IPS-15b (cell line): Measurements from ENCODE around the gene WASHC2A.
"Not testable (repeated sequence)": the region's sequence is repeated elsewhere in the genome, so short reads cannot be mapped to it uniquely, and the experiment has no call there.

Experiments
- H3K27me3 ChIP-seq: one replicate; pipeline ENCODE4 v1.6.1; 2013; ENCODE audit warnings: low read length; ENCODE audit not compliant: control insufficient read depth, insufficient read depth
- H3K36me3 ChIP-seq: one replicate; pipeline ENCODE4 v1.6.1; 2013; ENCODE audit warnings: low read length; ENCODE audit not compliant: control insufficient read depth, insufficient read depth
- H3K4me1 ChIP-seq: one replicate; pipeline ENCODE4 v1.6.1; 2013; ENCODE audit warnings: mild to moderate bottlenecking, low read length; ENCODE audit not compliant: control insufficient read depth, insufficient read depth
- H3K4me3 ChIP-seq: one replicate; pipeline ENCODE4 v1.5.1; 2013; ENCODE audit warnings: low read depth, low read length
- H3K9ac ChIP-seq: one replicate; pipeline ENCODE4 v1.6.1; 2013; ENCODE audit warnings: low read depth, mild to moderate bottlenecking, low read length
- H3K9me3 ChIP-seq: one replicate; pipeline ENCODE4 v1.6.1; 2013; ENCODE audit warnings: mild to moderate bottlenecking, low read length; ENCODE audit not compliant: control insufficient read depth, insufficient read depth

Gene WASHC2A

DNA sequence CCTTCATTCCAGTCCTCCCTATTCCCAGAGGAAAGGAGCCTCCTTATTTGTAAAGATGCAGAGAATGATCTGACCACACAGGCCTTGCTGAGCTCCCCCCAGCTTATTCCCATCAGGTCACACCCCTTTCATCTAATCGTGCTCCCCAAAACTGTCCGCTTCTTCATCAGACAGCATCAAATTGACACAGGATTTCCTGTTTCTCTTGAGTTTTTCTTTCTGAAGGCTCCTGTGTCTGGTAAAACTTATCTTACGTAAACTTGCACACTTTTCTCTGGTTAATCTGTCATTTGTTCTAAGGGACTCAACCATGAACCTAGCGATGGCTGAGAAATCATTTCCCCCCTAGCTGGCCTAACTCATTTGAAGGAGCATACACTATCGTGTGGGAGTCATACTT, 20.2 kb upstream of the WASHC2A start:
- H3K4me3 ChIP-seq, H3K9ac ChIP-seq, H3K27me3 ChIP-seq, H3K9me3 ChIP-seq, H3K4me1 ChIP-seq, H3K36me3 ChIP-seq: not testable (repeated sequence)

GRCh38 chr10:50051995-50052660, 15.6 kb upstream of the WASHC2A start:
- H3K4me3 ChIP-seq: not testable (repeated sequence)

GRCh38 chr10:50052778-50053376, 14.9 kb upstream of the WASHC2A start:
- not testable (repeated sequence) for H3K4me3 ChIP-seq, H3K9me3 ChIP-seq, H3K36me3 ChIP-seq, H3K9ac ChIP-seq, H3K4me1 ChIP-seq, H3K27me3 ChIP-seq

More at GRCh38 chr10:50051995-50052660, 15.6 kb upstream of the WASHC2A start:
- H3K36me3 ChIP-seq, H3K27me3 ChIP-seq, H3K9me3 ChIP-seq, H3K9ac ChIP-seq, H3K4me1 ChIP-seq: not testable (repeated sequence)

DNA sequence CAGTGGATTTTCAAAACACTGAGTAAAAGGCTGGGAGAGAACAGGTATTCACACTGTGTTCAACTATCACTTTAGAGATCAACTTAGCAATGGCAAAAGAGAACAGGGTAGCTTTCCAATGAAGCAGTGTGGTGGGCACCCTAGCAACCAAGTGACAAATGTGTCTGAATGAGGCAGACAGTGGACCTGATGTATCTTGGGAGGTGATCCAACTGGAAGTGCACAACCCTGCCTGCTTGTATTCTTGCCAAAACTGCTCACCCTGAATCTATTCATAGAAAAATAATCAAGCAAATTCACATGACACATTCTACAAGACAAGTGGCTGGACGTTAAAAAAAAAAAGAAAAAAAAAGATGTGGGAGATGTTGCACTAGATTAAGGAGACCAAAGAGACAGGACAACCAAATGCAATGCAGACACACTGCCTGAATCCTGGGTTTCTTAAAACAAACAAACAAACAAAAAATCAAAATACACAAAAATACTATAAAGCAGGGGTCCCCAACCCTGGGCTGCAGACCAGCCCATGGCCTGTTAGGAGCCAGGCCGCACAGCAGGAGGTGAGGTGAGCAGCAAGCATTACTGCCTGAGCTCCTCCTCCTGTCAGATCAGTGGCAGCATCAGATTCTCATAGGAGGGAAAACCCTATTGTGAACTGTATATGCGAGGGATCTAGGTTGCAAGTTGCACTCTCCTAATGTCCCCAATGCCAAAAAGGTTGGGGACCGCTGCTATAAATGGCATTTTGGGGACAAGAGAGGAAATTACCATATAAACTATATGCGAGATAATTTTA, 12.1 kb upstream of the WASHC2A start:
- not testable (repeated sequence) for H3K4me1 ChIP-seq, H3K9ac ChIP-seq, H3K4me3 ChIP-seq, H3K9me3 ChIP-seq, H3K36me3 ChIP-seq, H3K27me3 ChIP-seq

GRCh38 chr10:50056654-50057053, 11.1 kb upstream of the WASHC2A start:
- H3K36me3 ChIP-seq, H3K9ac ChIP-seq, H3K27me3 ChIP-seq, H3K4me1 ChIP-seq, H3K9me3 ChIP-seq, H3K4me3 ChIP-seq: not testable (repeated sequence)

DNA sequence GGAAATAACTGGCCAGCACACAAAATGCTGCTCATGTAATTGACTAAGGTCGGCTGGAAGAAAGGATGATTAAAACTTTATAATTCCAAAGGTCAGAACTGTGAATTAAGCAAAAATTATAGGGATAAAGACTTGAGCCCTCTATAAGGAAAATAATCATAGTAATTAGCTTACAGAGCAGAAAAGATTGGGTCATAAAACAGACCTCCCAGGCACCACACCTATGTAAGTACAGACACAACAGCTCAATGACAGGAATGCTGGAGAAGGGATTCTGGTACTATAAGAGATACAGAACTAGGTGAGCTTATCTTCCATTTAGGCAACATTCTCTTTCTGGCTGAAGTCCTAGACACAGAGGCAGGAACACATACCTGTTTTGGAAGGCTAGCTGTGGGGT, 9.0 kb upstream of the WASHC2A start:
- not testable (repeated sequence) for H3K9me3 ChIP-seq

DNA sequence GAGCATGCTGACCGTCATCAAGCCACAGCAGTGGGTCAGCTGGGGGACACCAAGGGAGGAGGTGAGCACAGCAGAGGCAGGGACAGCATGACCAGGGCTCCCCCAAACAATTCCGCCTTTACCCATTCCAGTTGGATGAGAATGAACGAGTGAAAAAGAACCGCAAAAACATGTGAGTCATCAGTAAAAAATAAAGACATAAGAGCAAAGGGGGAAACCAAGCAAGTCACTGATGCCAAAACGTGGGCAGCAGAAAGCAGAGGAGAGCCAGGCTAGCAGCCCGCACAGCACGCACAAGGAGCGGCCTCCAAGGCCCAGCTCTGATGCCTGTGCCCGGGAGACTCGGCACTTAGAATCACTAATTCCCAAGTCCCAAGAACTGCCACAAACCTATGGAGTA, 7.8 kb upstream of the WASHC2A start:
- H3K27me3 ChIP-seq, H3K4me1 ChIP-seq, H3K9ac ChIP-seq, H3K36me3 ChIP-seq, H3K4me3 ChIP-seq, H3K9me3 ChIP-seq: not testable (repeated sequence)

More for the DNA sequence above, 9.0 kb upstream of the WASHC2A start:
- not testable (repeated sequence) for H3K4me1 ChIP-seq, H3K36me3 ChIP-seq, H3K9ac ChIP-seq, H3K4me3 ChIP-seq, H3K27me3 ChIP-seq

DNA sequence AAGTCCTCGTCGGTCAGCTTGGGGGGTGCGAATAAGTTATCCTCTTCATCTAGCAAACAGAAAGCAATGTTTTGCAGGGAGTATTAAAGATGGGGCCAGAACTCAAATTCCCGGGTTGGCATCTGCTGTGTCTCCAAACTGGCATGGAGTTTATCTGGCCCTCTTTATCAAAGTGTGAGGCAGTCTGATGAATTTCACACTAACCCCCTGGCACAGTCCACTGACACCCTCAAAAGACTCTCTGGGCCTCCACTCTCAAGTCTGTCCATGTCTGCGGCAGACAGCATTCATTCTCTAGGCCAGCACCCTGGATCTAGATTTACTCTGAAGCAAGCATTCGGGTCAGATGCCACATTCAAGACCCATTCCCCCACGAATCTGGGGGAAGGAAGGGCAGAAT, 6.2 kb upstream of the WASHC2A start:
- not testable (repeated sequence) for H3K36me3 ChIP-seq, H3K9ac ChIP-seq, H3K9me3 ChIP-seq, H3K4me3 ChIP-seq, H3K27me3 ChIP-seq, H3K4me1 ChIP-seq

DNA sequence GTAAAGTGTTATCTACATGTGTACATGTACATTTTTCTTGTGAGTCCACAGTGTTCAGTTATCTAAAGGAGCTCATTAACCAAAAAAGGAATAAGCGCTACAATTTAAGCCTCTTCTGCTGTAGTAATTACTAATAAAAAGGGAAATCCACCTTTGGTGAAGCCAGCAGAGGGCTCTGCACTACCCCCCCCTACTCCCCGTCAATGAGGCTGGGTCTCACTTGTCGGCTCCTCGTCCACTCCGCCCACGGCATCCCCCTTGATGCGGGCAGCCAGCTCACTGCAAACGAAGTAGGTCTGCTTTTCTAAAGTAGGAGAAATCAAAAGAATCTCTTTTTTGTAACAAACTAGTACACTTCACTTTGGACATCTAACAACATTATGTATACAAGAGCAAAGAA, 4.7 kb upstream of the WASHC2A start:
- no peaks in the 10 kb centered on the region for H3K27me3 ChIP-seq
- no peak overlapping the region for H3K4me3 ChIP-seq
- no peaks in the 10 kb centered on the region for H3K4me1 ChIP-seq
- no peaks in the 10 kb centered on the region for H3K36me3 ChIP-seq
- H3K9ac ChIP-seq: no peak overlapping the region
- H3K9me3 ChIP-seq: no peaks in the 10 kb centered on the region

GRCh38 chr10:50068352-50068659, 552 bp downstream of the WASHC2A start:
- not testable (repeated sequence) for H3K36me3 ChIP-seq, H3K4me3 ChIP-seq, H3K9me3 ChIP-seq, H3K27me3 ChIP-seq, H3K4me1 ChIP-seq, H3K9ac ChIP-seq

DNA sequence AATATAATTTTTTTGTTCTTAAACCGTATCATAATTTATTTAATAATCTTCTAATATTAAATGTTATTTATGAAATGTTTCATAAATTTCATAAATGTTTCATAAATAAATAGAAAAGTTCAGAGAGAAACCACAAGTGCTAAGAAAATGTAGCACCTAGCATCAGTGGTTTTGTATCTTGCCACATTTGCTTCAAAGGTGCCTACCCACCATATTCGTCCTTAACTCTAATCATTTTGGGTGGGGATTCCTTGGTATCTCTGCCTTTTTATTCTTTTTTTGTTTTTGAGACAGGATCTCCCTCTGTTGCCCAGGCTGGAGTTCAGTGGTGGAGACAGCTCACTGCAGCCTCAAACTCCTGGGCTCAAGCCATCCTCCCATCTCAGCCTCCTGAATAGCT, 7.4 kb downstream of the WASHC2A start:
- H3K4me1 ChIP-seq, H3K36me3 ChIP-seq, H3K27me3 ChIP-seq, H3K9me3 ChIP-seq, H3K4me3 ChIP-seq, H3K9ac ChIP-seq: not testable (repeated sequence)

GRCh38 chr10:50075544-50075943, 7.8 kb downstream of the WASHC2A start:
- H3K4me1 ChIP-seq, H3K4me3 ChIP-seq, H3K27me3 ChIP-seq, H3K9ac ChIP-seq, H3K9me3 ChIP-seq, H3K36me3 ChIP-seq: not testable (repeated sequence)
